BLaER1 (cell line): Measurements from ENCODE around the gene MAPK10.

Source experiments
- H3K27ac ChIP-seq: shearing (Covaris generic); formaldehyde crosslinking; 2 replicates; pipeline ENCODE4 v1.8.1; 2022
- H3K27me3 ChIP-seq: shearing (Covaris generic); formaldehyde crosslinking; 2 replicates; pipeline ENCODE4 v1.8.1; 2022
- H3K36me3 ChIP-seq: shearing (Covaris generic); formaldehyde crosslinking; 2 replicates; pipeline ENCODE4 v1.8.1; 2022
- H3K4me1 ChIP-seq: shearing (Covaris generic); formaldehyde crosslinking; 2 replicates; pipeline ENCODE4 v1.8.1; 2022
- H3K4me2 ChIP-seq: shearing (Covaris generic); formaldehyde crosslinking; 2 replicates; pipeline ENCODE4 v1.8.1; 2022
- H3K4me3 ChIP-seq: shearing (Covaris generic); formaldehyde crosslinking; 2 replicates; pipeline ENCODE4 v1.8.1; 2022
- H3K9ac ChIP-seq: shearing (Covaris generic); formaldehyde crosslinking; 2 replicates; pipeline ENCODE4 v1.8.1; 2022
- H3K9me3 ChIP-seq: shearing (Covaris generic); formaldehyde crosslinking; 2 replicates; pipeline ENCODE4 v1.8.1; 2022
- H4K20me1 ChIP-seq: shearing (Covaris generic); formaldehyde crosslinking; 2 replicates; pipeline ENCODE4 v1.8.1; 2022
- Cebpa-rat ChIP-seq: shearing (Covaris generic); IDR thresholded peaks from 2 replicates; pipeline ENCODE4 v1.8.1; 2022

Gene MAPK10

DNA sequence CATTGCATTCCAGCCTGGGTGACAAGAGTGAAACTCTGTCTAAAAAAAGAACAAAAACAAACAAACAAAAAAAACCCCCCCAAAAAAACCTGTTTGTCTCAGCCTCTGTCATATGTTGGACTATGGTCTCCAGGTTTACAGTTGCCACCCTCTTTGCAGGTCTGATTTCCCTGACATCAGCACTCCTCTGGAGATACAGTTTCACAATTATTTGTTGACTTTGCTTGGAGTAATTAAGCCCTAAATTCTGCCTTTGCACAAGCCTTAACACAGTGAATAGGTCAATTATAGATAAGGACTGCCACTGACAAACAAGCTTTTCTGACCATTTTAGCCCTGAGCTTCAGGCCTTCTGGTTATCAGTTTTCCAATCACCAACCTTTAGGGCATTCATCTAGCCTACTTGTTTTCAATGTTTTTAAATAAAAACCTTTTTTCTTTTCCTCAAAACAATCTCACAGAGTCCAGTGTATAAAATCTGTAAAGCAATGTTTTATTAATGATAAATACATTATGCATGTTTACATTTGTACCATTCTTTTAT is 20.4 kb upstream of the MAPK10 start:
- Histone ChIP-seq H3K4me1 (no peaks in the 10 kb centered on the region), H3K4me3 (no peak overlapping the region), H3K9me3 (peaks cover 12% of the 10 kb centered on the region; the same call in 1 of the 2 replicates), H4K20me1 (no peaks in the 10 kb centered on the region), H3K36me3 (no peaks in the 10 kb centered on the region), H3K4me2 (no peak overlapping the region), H3K9ac (no peak overlapping the region), H3K27ac (no peak overlapping the region), H3K27me3 (no peaks in the 10 kb centered on the region)
- no peak for TF ChIP-seq Cebpa-rat

DNA sequence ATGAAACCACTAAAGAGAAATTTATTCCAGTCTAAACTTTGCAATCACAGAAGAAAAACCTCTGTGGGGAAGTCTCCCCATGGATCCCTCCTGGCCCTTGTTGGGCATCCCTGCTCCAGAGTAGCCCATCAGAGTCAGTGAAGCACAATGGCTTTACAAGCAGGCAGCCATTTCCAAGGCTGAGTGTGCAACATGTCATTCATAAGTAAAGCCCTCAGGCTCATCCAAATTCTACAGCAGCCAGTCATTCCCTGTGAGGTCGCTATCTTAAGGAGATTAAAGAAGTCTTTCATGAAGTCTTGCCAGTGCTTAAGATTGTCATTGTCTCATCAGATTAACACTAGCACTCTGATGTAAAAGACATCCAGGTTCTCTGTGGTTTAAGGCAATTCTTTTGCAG is 17.0 kb upstream of the MAPK10 start:
- Histone ChIP-seq H3K27ac (no peak overlapping the region), H4K20me1 (no peaks in the 10 kb centered on the region), H3K9ac (no peak overlapping the region), H3K4me2 (no peak overlapping the region), H3K4me3 (no peak overlapping the region), H3K9me3 (peaks cover 12% of the 10 kb centered on the region), H3K27me3 (no peaks in the 10 kb centered on the region), H3K4me1 (no peaks in the 10 kb centered on the region), H3K36me3 (no peaks in the 10 kb centered on the region)
- no peak for TF ChIP-seq Cebpa-rat

DNA sequence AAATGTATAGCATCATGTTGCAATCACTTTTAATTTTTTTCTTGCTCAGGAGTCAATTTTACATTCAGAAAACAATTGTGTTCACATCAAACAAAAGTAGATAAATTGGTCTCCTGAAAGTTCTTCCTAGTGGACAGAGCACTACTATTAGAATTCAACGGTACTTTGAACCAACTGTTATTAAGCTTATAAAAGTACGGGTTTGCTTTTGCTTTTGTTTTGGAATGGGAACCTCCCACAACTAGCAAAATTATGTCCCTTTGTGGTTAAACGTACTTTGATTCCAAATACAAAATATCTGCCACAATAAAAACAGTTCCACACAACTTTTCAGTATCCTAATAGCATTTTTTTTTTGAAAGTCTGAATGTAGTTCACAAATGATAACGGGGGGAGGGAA is 8.6 kb upstream of the MAPK10 start:
- Histone ChIP-seq H3K4me2 (no peak overlapping the region), H3K27me3 (no peaks in the 10 kb centered on the region), H3K27ac (no peak overlapping the region), H3K4me3 (no peak overlapping the region), H3K4me1 (no peaks in the 10 kb centered on the region), H3K9me3 (no peaks in the 10 kb centered on the region; the same call in 1 of the 2 replicates), H3K36me3 (no peaks in the 10 kb centered on the region), H3K9ac (no peak overlapping the region), H4K20me1 (no peaks in the 10 kb centered on the region)
- TF ChIP-seq Cebpa-rat: no peak

DNA sequence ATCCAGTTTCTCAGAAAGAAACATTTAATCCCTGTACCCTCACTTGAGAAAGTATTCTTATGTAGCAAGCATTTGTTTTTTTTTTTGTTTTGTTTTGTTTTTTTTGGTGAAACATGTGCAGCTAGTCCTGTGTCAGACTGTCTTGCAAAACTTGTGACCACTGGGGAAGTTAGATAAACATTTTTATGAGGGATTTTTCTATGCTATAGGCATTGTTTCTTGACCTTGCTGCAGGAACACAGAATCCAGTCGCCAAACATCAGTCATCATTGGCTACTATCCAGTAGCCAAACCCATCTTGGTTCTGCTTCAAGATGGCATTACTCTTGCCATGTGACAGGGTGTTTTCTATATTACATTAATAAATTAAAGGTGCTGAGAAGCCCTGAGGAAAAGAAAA is 7.7 kb upstream of the MAPK10 start:
- no peak overlapping the region for H3K27ac ChIP-seq
- no peaks in the 10 kb centered on the region for H3K27me3 ChIP-seq
- no peak overlapping the region for H3K9ac ChIP-seq
- TF ChIP-seq Cebpa-rat: no peak
- no peak overlapping the region for H3K4me3 ChIP-seq
- no peaks in the 10 kb centered on the region; the same call in 1 of the 2 replicates for H3K9me3 ChIP-seq
- H3K4me1 ChIP-seq: no peaks in the 10 kb centered on the region
- H3K4me2 ChIP-seq: no peak overlapping the region
- no peaks in the 10 kb centered on the region for H3K36me3 ChIP-seq
- no peaks in the 10 kb centered on the region for H4K20me1 ChIP-seq

DNA sequence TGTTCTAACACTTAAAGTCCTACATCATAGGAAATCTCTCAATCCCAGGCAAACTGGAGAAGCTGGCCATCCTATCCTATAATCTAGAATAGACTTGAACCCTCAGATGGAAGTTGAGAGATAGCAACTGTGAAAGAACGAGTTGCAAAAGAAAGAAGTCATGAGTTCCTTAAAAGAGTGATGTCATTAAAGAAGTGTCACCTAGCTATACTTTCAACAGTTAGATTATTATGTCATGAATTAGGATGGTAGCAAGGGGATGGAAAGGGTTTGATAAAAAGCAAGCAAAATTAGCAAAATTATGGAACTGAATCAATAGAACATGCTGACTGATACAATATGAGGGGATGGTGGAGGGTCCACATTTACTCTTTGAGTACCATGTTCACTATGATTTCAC is 7.1 kb upstream of the MAPK10 start:
- Histone ChIP-seq H3K4me3 (no peak overlapping the region), H3K4me1 (no peaks in the 10 kb centered on the region)
- no peak for TF ChIP-seq Cebpa-rat

DNA sequence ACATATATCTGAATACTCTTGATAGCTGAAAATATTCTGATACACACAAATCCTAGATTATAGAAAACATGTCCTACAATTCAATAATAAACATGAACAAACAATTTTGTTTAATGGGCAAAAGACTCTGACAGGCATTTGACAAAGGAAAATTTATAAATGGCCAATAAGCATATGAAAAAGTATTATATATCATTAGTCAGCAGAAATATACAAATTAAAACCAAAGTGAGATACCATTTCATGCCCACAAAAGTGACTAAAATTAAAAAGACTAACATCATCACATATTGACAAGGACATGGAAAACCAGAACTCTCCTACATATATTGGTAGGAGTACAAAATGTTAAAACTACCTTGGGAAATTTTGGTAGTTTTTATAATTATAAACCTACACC is 2.7 kb upstream of the MAPK10 start:
- Histone ChIP-seq H4K20me1 (no peaks in the 10 kb centered on the region), H3K9me3 (no peaks in the 10 kb centered on the region), H3K9ac (no peak overlapping the region), H3K36me3 (no peaks in the 10 kb centered on the region), H3K4me2 (no peak overlapping the region), H3K4me1 (peaks cover 15% of the 10 kb centered on the region), H3K27me3 (no peaks in the 10 kb centered on the region), H3K27ac (no peak overlapping the region), H3K4me3 (no peak overlapping the region)
- TF ChIP-seq Cebpa-rat: no peak

More for the DNA sequence above, 7.1 kb upstream of the MAPK10 start:
- no peaks in the 10 kb centered on the region for H4K20me1 ChIP-seq
- no peaks in the 10 kb centered on the region for H3K27me3 ChIP-seq
- no peaks in the 10 kb centered on the region for H3K9me3 ChIP-seq
- H3K9ac ChIP-seq: no peak overlapping the region
- no peak overlapping the region for H3K4me2 ChIP-seq
- H3K27ac ChIP-seq: no peak overlapping the region
- H3K36me3 ChIP-seq: no peaks in the 10 kb centered on the region

DNA sequence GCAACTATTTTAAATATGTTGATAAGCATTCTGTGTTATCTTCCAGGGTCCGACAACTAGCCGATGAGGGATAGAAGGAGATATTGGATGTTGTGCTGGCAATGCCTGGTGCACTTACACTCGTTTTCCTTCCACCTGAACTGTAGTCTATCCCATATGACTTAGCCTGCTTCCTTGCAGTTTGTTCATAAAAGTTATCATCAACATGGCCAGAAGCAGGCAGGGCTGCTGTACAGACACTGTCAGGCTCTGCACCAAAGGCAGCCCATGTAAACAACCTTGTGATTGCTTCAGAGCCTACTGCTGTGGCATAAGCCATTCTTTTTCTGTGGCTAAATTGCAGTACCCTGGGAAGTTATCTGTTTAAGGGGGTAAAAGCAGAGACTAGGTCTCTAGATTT is 1.6 kb downstream of the MAPK10 start:
- H3K27me3 ChIP-seq: no peaks in the 10 kb centered on the region
- H3K4me3 ChIP-seq: no peak overlapping the region
- H3K4me2 ChIP-seq: no peak overlapping the region
- H4K20me1 ChIP-seq: no peaks in the 10 kb centered on the region
- H3K36me3 ChIP-seq: no peaks in the 10 kb centered on the region
- H3K4me1 ChIP-seq: peaks cover 15% of the 10 kb centered on the region
- no peak overlapping the region for H3K9ac ChIP-seq
- no peak for TF ChIP-seq Cebpa-rat
- H3K9me3 ChIP-seq: no peaks in the 10 kb centered on the region
- no peak overlapping the region for H3K27ac ChIP-seq

DNA sequence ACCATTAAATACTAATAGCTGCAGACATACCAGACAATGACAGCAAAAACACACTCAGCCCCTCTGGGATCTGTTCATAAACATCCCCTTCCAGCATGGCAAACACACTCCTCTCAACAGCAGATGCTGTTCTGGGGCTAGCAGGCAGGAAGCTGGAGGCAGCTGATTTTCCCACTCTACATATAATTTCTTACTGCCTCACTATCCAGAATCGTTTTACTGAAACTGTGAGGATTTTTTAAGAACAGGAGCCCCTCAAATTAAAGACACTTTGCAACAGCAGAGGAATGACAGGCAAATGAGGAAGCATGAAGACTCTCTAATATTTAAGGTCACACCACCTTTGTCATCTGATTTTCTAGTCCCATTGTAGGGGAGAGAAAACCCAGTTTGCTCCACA is 2.2 kb downstream of the MAPK10 start:
- no peaks in the 10 kb centered on the region for H3K27me3 ChIP-seq
- no peaks in the 10 kb centered on the region for H3K36me3 ChIP-seq
- TF ChIP-seq Cebpa-rat: no peak
- H3K9me3 ChIP-seq: no peaks in the 10 kb centered on the region
- H3K9ac ChIP-seq: no peak overlapping the region
- H3K4me3 ChIP-seq: no peak overlapping the region
- no peak overlapping the region for H3K4me2 ChIP-seq
- no peak overlapping the region for H3K27ac ChIP-seq
- H3K4me1 ChIP-seq: peaks cover 15% of the 10 kb centered on the region
- H4K20me1 ChIP-seq: no peaks in the 10 kb centered on the region

DNA sequence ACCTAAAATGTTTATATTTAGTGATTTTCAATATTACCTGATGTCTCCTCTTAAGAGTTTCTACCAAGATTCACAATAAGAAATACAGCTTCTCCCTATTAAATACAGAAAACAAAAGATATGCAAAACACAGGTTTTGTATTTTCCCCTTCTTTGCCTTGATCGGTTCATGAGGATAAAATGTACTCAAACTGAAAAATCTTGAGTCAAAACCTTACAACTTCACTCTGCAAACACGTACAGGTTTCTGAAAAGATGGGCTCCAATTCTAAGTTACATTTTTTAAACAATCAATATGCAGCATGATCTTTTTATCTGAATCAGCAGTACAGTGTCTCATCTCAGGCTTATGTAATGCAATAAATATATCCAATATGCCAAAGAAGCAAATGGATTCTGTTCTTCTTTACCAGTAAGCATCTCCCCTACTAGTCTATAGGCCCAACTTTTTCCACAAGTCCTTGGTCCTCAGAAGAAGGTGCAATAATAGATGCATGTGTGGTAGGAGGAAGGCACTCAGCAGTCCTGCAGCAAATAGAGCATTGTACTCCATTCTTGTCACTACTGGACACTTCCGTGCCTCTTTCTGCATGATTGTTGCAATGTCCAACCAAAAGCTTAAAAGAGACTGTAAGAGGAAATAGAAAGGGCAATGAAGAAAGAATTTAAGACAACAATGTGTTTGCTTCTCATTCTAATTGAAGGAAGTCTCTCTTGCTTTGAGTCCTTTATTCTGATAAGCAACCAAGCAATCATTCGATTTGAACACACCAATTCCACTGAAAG is 3.2 kb downstream of the MAPK10 start:
- H3K36me3 ChIP-seq: no peaks in the 10 kb centered on the region
- H3K4me2 ChIP-seq: no peak overlapping the region
- H3K9ac ChIP-seq: no peak overlapping the region
- H3K9me3 ChIP-seq: no peaks in the 10 kb centered on the region
- H3K27me3 ChIP-seq: no peaks in the 10 kb centered on the region
- no peak overlapping the region for H3K4me3 ChIP-seq
- H4K20me1 ChIP-seq: no peaks in the 10 kb centered on the region
- H3K4me1 ChIP-seq: peaks cover 15% of the 10 kb centered on the region
- no peak overlapping the region for H3K27ac ChIP-seq
- no peak for TF ChIP-seq Cebpa-rat

DNA sequence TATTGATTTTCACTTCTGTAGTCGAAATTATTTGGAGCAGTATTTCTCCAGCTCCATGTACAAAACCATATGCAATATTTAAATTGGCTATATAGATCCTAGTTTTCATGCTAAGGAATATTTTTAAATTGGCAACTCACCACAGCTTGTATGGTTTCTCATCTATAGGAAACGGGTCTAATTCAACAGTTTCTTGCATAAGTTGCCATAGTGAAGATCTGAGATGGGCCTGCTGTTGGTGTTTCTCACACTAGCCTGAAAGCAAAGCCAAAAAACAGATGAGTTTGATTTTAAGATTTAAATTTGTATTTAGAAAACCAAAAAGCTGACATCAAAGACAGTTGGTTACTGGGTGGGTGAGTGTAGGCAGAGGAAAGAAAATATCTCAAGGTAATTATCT is 5.5 kb downstream of the MAPK10 start:
- H3K4me1 ChIP-seq: peaks cover 4% of the 10 kb centered on the region
- H3K9ac ChIP-seq: no peak overlapping the region
- TF ChIP-seq Cebpa-rat: no peak
- H3K4me3 ChIP-seq: no peak overlapping the region
- no peak overlapping the region for H3K27ac ChIP-seq
- no peaks in the 10 kb centered on the region for H4K20me1 ChIP-seq
- H3K27me3 ChIP-seq: no peaks in the 10 kb centered on the region
- no peak overlapping the region for H3K4me2 ChIP-seq
- H3K9me3 ChIP-seq: no peaks in the 10 kb centered on the region
- H3K36me3 ChIP-seq: no peaks in the 10 kb centered on the region
